Caco-2 (cell line): ENCODE data around the gene CGNL1. TPM values are rescaled to one million over a fixed set of nuclear protein-coding genes. Genes with fewer than 3 reads are reported as not detected.

Source experiments
- BruUV-seq: library from RNA; stranded (reverse); fragments of 400-500 nt; replicated peaks from 2 replicates; lab custom pipeline; 2021; lab: Mats Ljungman, UMichigan
- CTCF ChIA-PET: fragments of 300-600 bp; sonication (Branson Sonifier 250); formaldehyde crosslinking; loops from one replicate; lab custom pipeline; 2022; ENCODE audit warnings: antibody characterized with exemption; lab: Charles Lee
- POLR2A ChIA-PET: fragments of 300-600 bp; sonication (Branson Sonifier 250); formaldehyde crosslinking; loops from one replicate; lab custom pipeline; 2022; ENCODE audit warnings: antibody characterized with exemption; lab: Charles Lee
- DNase-seq, 2 experiments: peaks; one replicate each; pipeline versions ENCODE4 v3.0.0 to v3.0.0-alpha.2; 2020 to 2022
- H3K27me3 ChIP-seq: replicated peaks from 2 replicates; pipeline ENCODE4 v1.6.0; 2011; ENCODE audit warnings: low read length; ENCODE audit not compliant: control insufficient read depth, insufficient read depth
- H3K36me3 ChIP-seq: 2 replicates; pipeline ENCODE4 v1.5.1; 2011; ENCODE audit warnings: low read length; ENCODE audit not compliant: control insufficient read depth, insufficient read depth
- H3K4me1 ChIP-seq: fragments of 250-450 bp; sonication (Bioruptor Pico); 2 replicates; pipeline ENCODE4 v1.5.1; 2020; ENCODE audit warnings: mild to moderate bottlenecking
- H3K4me3 ChIP-seq: 2 replicates; pipeline ENCODE4 v1.5.1; 2011; ENCODE audit warnings: low read depth, mild to moderate bottlenecking, control low read depth, low read length
- H3K9me3 ChIP-seq: fragments of 250-450 bp; sonication (Bioruptor Pico); 2 replicates; pipeline ENCODE4 v1.5.1; 2020; ENCODE audit warnings: mild to moderate bottlenecking, moderate library complexity
- H3K27ac Mint-ChIP-seq: one replicate; pipeline ENCODE4 v1.8.0; 2022; ENCODE audit warnings: mixed read lengths; ENCODE audit not compliant: unreplicated experiment
- H3K27me3 Mint-ChIP-seq: one replicate; pipeline ENCODE4 v1.8.0; 2022; ENCODE audit warnings: mixed read lengths; ENCODE audit not compliant: insufficient read depth, unreplicated experiment
- H3K36me3 Mint-ChIP-seq: one replicate; pipeline ENCODE4 v1.8.0; 2022; ENCODE audit warnings: mild to moderate bottlenecking, mixed read lengths; ENCODE audit not compliant: insufficient read depth, unreplicated experiment
- H3K4me1 Mint-ChIP-seq: one replicate; pipeline ENCODE4 v1.8.0; 2022; ENCODE audit warnings: low read depth, mixed read lengths; ENCODE audit not compliant: unreplicated experiment
- H3K4me3 Mint-ChIP-seq: one replicate; pipeline ENCODE4 v1.8.0; 2022; ENCODE audit warnings: mild to moderate bottlenecking, moderate library complexity, mixed read lengths; ENCODE audit not compliant: unreplicated experiment
- H3K9me3 Mint-ChIP-seq: one replicate; pipeline ENCODE4 v1.8.0; 2022; ENCODE audit warnings: mixed read lengths; ENCODE audit not compliant: unreplicated experiment
- CTCF ChIP-seq, 2 experiments: fragments of 200-600 bp in 1 of 2; IDR thresholded peaks; 1 replicate in 1 of 2; 2 replicates in 1 of 2; pipeline versions ENCODE4 v1.5.1 to v1.8.0; 2011 to 2022; ENCODE audit warnings: antibody characterized with exemption in 1 of 2, control low read depth in 1 of 2, inconsistent platforms in 1 of 2, low read depth in 1 of 2, low read length in 1 of 2, mild to moderate bottlenecking in 1 of 2, moderate library complexity in 1 of 2; ENCODE audit not compliant: insufficient read depth in 1 of 2, severe bottlenecking in 1 of 2, unreplicated experiment in 1 of 2
- intact Hi-C: fragments of 100-400 bp; cut with micrococcal nuclease; formaldehyde crosslinking; loops from one replicate; pipeline ENCODE4 v1.10.0; 2022; ENCODE audit not compliant: unreplicated experiment
- total RNA-seq: library from RNA; stranded (reverse); gene quantifications from 2 replicates; pipeline ENCODE4 v1.2.3, GENCODE V29; 2022

Gene CGNL1
- total RNA-seq, 1 experiment from 2014 or later: 8.3 TPM

- H3K4me3 Mint-ChIP-seq: no peak overlapping the region
- peak overlapping the region; percentile 48 for H3K27ac Mint-ChIP-seq
- intact Hi-C loops: no loop called here
- Histone ChIP-seq H3K9me3 (no peaks in the 10 kb centered on the region), H3K4me1 (peaks cover 24% of the 10 kb centered on the region), H3K27me3 (no peaks in the 10 kb centered on the region), H3K36me3 (no peaks in the 10 kb centered on the region), H3K4me3 (no peak overlapping the region)
- ChIA-PET CTCF (interaction anchor here (1.3 kb wide), 1 partner anchor 14 kb away, joined by 3 read pairs; no protein-coding TSS in a partner anchor), POLR2A (no interaction called here)
- H3K4me1 Mint-ChIP-seq: peaks cover 34% of the 10 kb centered on the region
- no peaks in the 10 kb centered on the region for H3K27me3 Mint-ChIP-seq
- DNase-seq: no peak
- no peaks in the 10 kb centered on the region for H3K9me3 Mint-ChIP-seq
- BruUV-seq: no TSS peak
- H3K36me3 Mint-ChIP-seq: no peaks in the 10 kb centered on the region
- TF ChIP-seq CTCF (IDR thresholded peaks at IDR 0.05; ENCODE audit: insufficient read depth in 1 of 2, low read depth in 1 of 2, low read length in 1 of 2, severe bottlenecking in 1 of 2, unreplicated experiment in 1 of 2): no peak
Observed at GRCh38 chr15:57391537-57391936, 15.2 kb downstream of the CGNL1 start.

GRCh38 chr15:57393061-57393460 is 16.8 kb downstream of the CGNL1 start:
- no TSS peak for BruUV-seq
- H3K4me3 Mint-ChIP-seq: no peak overlapping the region
- CTCF ChIA-PET: no interaction called here

GRCh38 chr15:57395292-57395691 is 19.0 kb downstream of the CGNL1 start:
- H3K36me3 ChIP-seq: no peaks in the 10 kb centered on the region
- H3K36me3 Mint-ChIP-seq: peaks cover 5% of the 10 kb centered on the region
- intact Hi-C loops: no loop called here
- DNase-seq: no peak
- no peaks in the 10 kb centered on the region for H3K9me3 Mint-ChIP-seq
- BruUV-seq: no TSS peak
- H3K27ac Mint-ChIP-seq: no peak overlapping the region
- H3K4me1 ChIP-seq: peaks cover 24% of the 10 kb centered on the region
- H3K4me1 Mint-ChIP-seq: peaks cover 28% of the 10 kb centered on the region
- H3K9me3 ChIP-seq: no peaks in the 10 kb centered on the region
- no peaks in the 10 kb centered on the region for H3K27me3 ChIP-seq
- CTCF ChIA-PET: no interaction called here
- TF ChIP-seq CTCF (IDR thresholded peaks at IDR 0.05; ENCODE audit: insufficient read depth in 1 of 2, low read depth in 1 of 2, low read length in 1 of 2, severe bottlenecking in 1 of 2, unreplicated experiment in 1 of 2): no peak
- H3K27me3 Mint-ChIP-seq: no peaks in the 10 kb centered on the region
- no peak overlapping the region for H3K4me3 ChIP-seq
- POLR2A ChIA-PET: interaction anchor here (0.5 kb wide), 1 partner anchor 20 kb away, joined by 3 read pairs; no protein-coding TSS in a partner anchor
- no peak overlapping the region for H3K4me3 Mint-ChIP-seq

More at GRCh38 chr15:57393061-57393460, 16.8 kb downstream of the CGNL1 start:
- POLR2A ChIA-PET: no interaction called here
- no peaks in the 10 kb centered on the region for H3K27me3 ChIP-seq
- H3K36me3 ChIP-seq: no peaks in the 10 kb centered on the region
- Mint-ChIP-seq H3K4me1 (peaks cover 28% of the 10 kb centered on the region), H3K27ac (no peak overlapping the region), H3K36me3 (peaks cover 5% of the 10 kb centered on the region), H3K9me3 (no peaks in the 10 kb centered on the region), H3K27me3 (no peaks in the 10 kb centered on the region)
- intact Hi-C loops: no loop called here
- DNase-seq: no peak
- H3K9me3 ChIP-seq: no peaks in the 10 kb centered on the region
- H3K4me1 ChIP-seq: peaks cover 24% of the 10 kb centered on the region
- TF ChIP-seq CTCF (IDR thresholded peaks at IDR 0.05; ENCODE audit: insufficient read depth in 1 of 2, low read depth in 1 of 2, low read length in 1 of 2, severe bottlenecking in 1 of 2, unreplicated experiment in 1 of 2): no peak
- H3K4me3 ChIP-seq: no peak overlapping the region
